Vagina (tissue), 2 donors: ENCODE results near the gene CDK16.

Source experiments
- CTCF ChIP-seq, 3 experiments: fragments of 450-650 bp in 2 of 3; fragments of 200-600 bp in 1 of 3; sonication (generic) in 1 of 3; IDR thresholded peaks; one replicate each; pipeline ENCODE4 v1.5.1; 2017 to 2019; ENCODE audit warnings: antibody characterized with exemption in 3 of 3, mild to moderate bottlenecking in 2 of 3, moderate library complexity in 2 of 3
- POLR2AphosphoS5 ChIP-seq, 2 donors: sonication (generic); formaldehyde crosslinking; IDR thresholded peaks; one replicate each; pipeline ENCODE4 v1.9.0; 2017; ENCODE audit warnings: antibody characterized with exemption in 2 of 2, mild to moderate bottlenecking in 2 of 2, low read depth in 1 of 2; ENCODE audit not compliant: insufficient read depth in 1 of 2

- no peak for TF ChIP-seq CTCF (IDR thresholded peaks at IDR 0.05)
- TF ChIP-seq POLR2AphosphoS5 (IDR thresholded peaks at IDR 0.05; ENCODE audit: insufficient read depth in 1 of 2, low read depth in 1 of 2) = no peak
These were observed 46.1 kb downstream of the CDK16 start for GRCh38 chrX:47264483-47265173.
